ENCODE measurements around the gene GOLGA3. TPM values are rescaled to one million over a fixed set of nuclear protein-coding genes. Genes with fewer than 3 reads are reported as not detected.
"Not testable (repeated sequence)": the region's sequence is repeated elsewhere in the genome, so short reads cannot be mapped to it uniquely, and the experiment has no call there.

Gene GOLGA3
- total and polyA plus RNA-seq, 5 donors from 2014 or later, result 2.0 to 46.4 (median 4.1) TPM

GRCh38 chr12:132852496-132852895 lies 23.8 kb upstream of the GOLGA3 start:
- ATAC-seq (ENCODE audit: low read depth in 2 of 2) (no peak), DNase-seq (no peak)
- Mint-ChIP-seq H3K4me1 (no peaks in the 10 kb centered on the region), H3K36me3 (peaks cover 46% of the 10 kb centered on the region), H3K4me3 (peak overlapping the region in 1 of 4 donors; percentile 38), H3K27ac (no peak overlapping the region), H3K9me3 (no peaks in the 10 kb centered on the region), H3K27me3 (no peaks in the 10 kb centered on the region)
- Histone ChIP-seq H3K36me3 (ENCODE audit: control insufficient read depth, insufficient read depth, low read length) (peaks cover 71% of the 10 kb centered on the region), H3K4me1 (ENCODE audit: control insufficient read depth, insufficient read depth, low read length, poor library complexity, severe bottlenecking) (no peaks in the 10 kb centered on the region), H3K9me3 (ENCODE audit: control insufficient read depth in 2 of 2, low read length in 2 of 2) (no peaks in the 10 kb centered on the region), H3K27ac (ENCODE audit: insufficient read depth, low read length, poor library complexity, severe bottlenecking) (no peak overlapping the region), H3K4me3 (ENCODE audit: low read depth, low read length) (no peak overlapping the region), H3K27me3 (ENCODE audit: control insufficient read depth, insufficient read depth, low read length) (no peaks in the 10 kb centered on the region)

GRCh38 chr12:132851465-132851864 lies 22.8 kb upstream of the GOLGA3 start:
- H3K27me3 ChIP-seq (ENCODE audit: control insufficient read depth, insufficient read depth, low read length), result no peaks in the 10 kb centered on the region
- Mint-ChIP-seq H3K4me1 (no peaks in the 10 kb centered on the region), H3K9me3 (no peaks in the 10 kb centered on the region), H3K27me3 (no peaks in the 10 kb centered on the region), H3K36me3 (peaks cover 49% of the 10 kb centered on the region), H3K4me3 (no peak overlapping the region), H3K27ac (peak overlapping the region in 1 of 3 donors; percentile 26)
- H3K4me3 ChIP-seq (ENCODE audit: low read depth, low read length), result no peak overlapping the region
- H3K4me1 ChIP-seq (ENCODE audit: control insufficient read depth, insufficient read depth, low read length, poor library complexity, severe bottlenecking), result no peaks in the 10 kb centered on the region
- no peaks in the 10 kb centered on the region for H3K9me3 ChIP-seq (ENCODE audit: control insufficient read depth in 2 of 2, low read length in 2 of 2)
- peaks cover 72% of the 10 kb centered on the region for H3K36me3 ChIP-seq (ENCODE audit: control insufficient read depth, insufficient read depth, low read length)
- no peak overlapping the region for H3K27ac ChIP-seq (ENCODE audit: insufficient read depth, low read length, poor library complexity, severe bottlenecking)
- ATAC-seq (ENCODE audit: low read depth in 2 of 2), result no peak
- no peak for DNase-seq

GRCh38 chr12:132850291-132850690 lies 21.6 kb upstream of the GOLGA3 start:
- Histone ChIP-seq H3K4me3 (ENCODE audit: low read depth, low read length) (no peak overlapping the region), H3K27ac (ENCODE audit: insufficient read depth, low read length, poor library complexity, severe bottlenecking) (no peak overlapping the region), H3K4me1 (ENCODE audit: control insufficient read depth, insufficient read depth, low read length, poor library complexity, severe bottlenecking) (no peaks in the 10 kb centered on the region), H3K9me3 (ENCODE audit: control insufficient read depth in 2 of 2, low read length in 2 of 2) (no peaks in the 10 kb centered on the region), H3K36me3 (ENCODE audit: control insufficient read depth, insufficient read depth, low read length) (peaks cover 69% of the 10 kb centered on the region), H3K27me3 (ENCODE audit: control insufficient read depth, insufficient read depth, low read length) (no peaks in the 10 kb centered on the region)
- ATAC-seq (ENCODE audit: low read depth in 2 of 2) (no peak), DNase-seq (no peak)
- no peak overlapping the region for H3K27ac Mint-ChIP-seq
- no peak overlapping the region for H3K4me3 Mint-ChIP-seq
- H3K4me1 Mint-ChIP-seq, result no peaks in the 10 kb centered on the region
- peaks cover 46% of the 10 kb centered on the region for H3K36me3 Mint-ChIP-seq
- peaks cover 0 to 2% (median 0%) of the 10 kb centered on the region in 7 donors for H3K9me3 Mint-ChIP-seq
- no peaks in the 10 kb centered on the region for H3K27me3 Mint-ChIP-seq

GRCh38 chr12:132848521-132848920 lies 19.9 kb upstream of the GOLGA3 start:
- H3K36me3 ChIP-seq (ENCODE audit: control insufficient read depth, insufficient read depth, low read length), result peaks cover 65% of the 10 kb centered on the region
- no peak overlapping the region for H3K4me3 ChIP-seq (ENCODE audit: low read depth, low read length)
- DNase-seq (no peak), ATAC-seq (ENCODE audit: low read depth in 2 of 2) (no peak)
- no peaks in the 10 kb centered on the region for H3K27me3 ChIP-seq (ENCODE audit: control insufficient read depth, insufficient read depth, low read length)
- Mint-ChIP-seq H3K27ac (no peak overlapping the region), H3K9me3 (peaks cover 0 to 2% (median 0%) of the 10 kb centered on the region in 7 donors), H3K36me3 (peaks cover 40% of the 10 kb centered on the region), H3K4me3 (no peak overlapping the region), H3K27me3 (no peaks in the 10 kb centered on the region), H3K4me1 (no peaks in the 10 kb centered on the region)
- H3K27ac ChIP-seq (ENCODE audit: insufficient read depth, low read length, poor library complexity, severe bottlenecking), result no peak overlapping the region
- H3K9me3 ChIP-seq (ENCODE audit: control insufficient read depth in 2 of 2, low read length in 2 of 2), result no peaks in the 10 kb centered on the region
- no peaks in the 10 kb centered on the region for H3K4me1 ChIP-seq (ENCODE audit: control insufficient read depth, insufficient read depth, low read length, poor library complexity, severe bottlenecking)

GRCh38 chr12:132847363-132848356 lies 19.0 kb upstream of the GOLGA3 start:
- H3K36me3 ChIP-seq (ENCODE audit: control insufficient read depth, insufficient read depth, low read length), result peaks cover 65% of the 10 kb centered on the region

GRCh38 chr12:132844681-132845080 lies 16.0 kb upstream of the GOLGA3 start:
- H3K9me3 ChIP-seq (ENCODE audit: control insufficient read depth in 2 of 2, low read length in 2 of 2); H3K27ac ChIP-seq (ENCODE audit: insufficient read depth, low read length, poor library complexity, severe bottlenecking); H3K4me3 ChIP-seq (ENCODE audit: low read depth, low read length); H3K9me3 Mint-ChIP-seq; H3K4me3 Mint-ChIP-seq; ATAC-seq (ENCODE audit: low read depth in 2 of 2); H3K4me1 Mint-ChIP-seq; H3K27me3 Mint-ChIP-seq; H3K27me3 ChIP-seq (ENCODE audit: control insufficient read depth, insufficient read depth, low read length); DNase-seq; H3K4me1 ChIP-seq (ENCODE audit: control insufficient read depth, insufficient read depth, low read length, poor library complexity, severe bottlenecking): not testable (repeated sequence)
- H3K36me3 Mint-ChIP-seq, result peaks cover 41% of the 10 kb centered on the region
- H3K27ac Mint-ChIP-seq, result peak overlapping the region in 1 of 3 donors; percentile 60
- H3K36me3 ChIP-seq (ENCODE audit: control insufficient read depth, insufficient read depth, low read length), result peaks cover 69% of the 10 kb centered on the region

More at GRCh38 chr12:132847363-132848356, 19.0 kb upstream of the GOLGA3 start:
- Mint-ChIP-seq H3K9me3 (peaks cover 0 to 2% (median 0%) of the 10 kb centered on the region in 7 donors), H3K36me3 (peaks cover 39% of the 10 kb centered on the region), H3K4me1 (no peaks in the 10 kb centered on the region), H3K27ac (peak overlapping the region in 1 of 3 donors; percentile 34), H3K4me3 (peak overlapping the region in 1 of 4 donors; percentile 28), H3K27me3 (no peaks in the 10 kb centered on the region)
- H3K9me3 ChIP-seq (ENCODE audit: control insufficient read depth in 2 of 2, low read length in 2 of 2), result no peaks in the 10 kb centered on the region
- H3K27ac ChIP-seq (ENCODE audit: insufficient read depth, low read length, poor library complexity, severe bottlenecking), result no peak overlapping the region
- DNase-seq, result no peak
- no peak for ATAC-seq (ENCODE audit: low read depth in 2 of 2)
- no peak overlapping the region for H3K4me3 ChIP-seq (ENCODE audit: low read depth, low read length)
- no peaks in the 10 kb centered on the region for H3K4me1 ChIP-seq (ENCODE audit: control insufficient read depth, insufficient read depth, low read length, poor library complexity, severe bottlenecking)
- H3K27me3 ChIP-seq (ENCODE audit: control insufficient read depth, insufficient read depth, low read length), result no peaks in the 10 kb centered on the region

GRCh38 chr12:132842449-132843045 lies 13.9 kb upstream of the GOLGA3 start:
- peaks cover 0 to 3% (median 0%) of the 10 kb centered on the region in 4 donors for H3K4me1 Mint-ChIP-seq
- H3K36me3 Mint-ChIP-seq, result peaks cover 35% of the 10 kb centered on the region

More at GRCh38 chr12:132842449-132843045, 13.9 kb upstream of the GOLGA3 start:
- Histone ChIP-seq H3K27ac (ENCODE audit: insufficient read depth, low read length, poor library complexity, severe bottlenecking) (no peak overlapping the region), H3K9me3 (ENCODE audit: control insufficient read depth in 2 of 2, low read length in 2 of 2) (no peaks in the 10 kb centered on the region), H3K36me3 (ENCODE audit: control insufficient read depth, insufficient read depth, low read length) (peaks cover 56% of the 10 kb centered on the region), H3K4me3 (ENCODE audit: low read depth, low read length) (no peak overlapping the region), H3K27me3 (ENCODE audit: control insufficient read depth, insufficient read depth, low read length) (no peaks in the 10 kb centered on the region), H3K4me1 (ENCODE audit: control insufficient read depth, insufficient read depth, low read length, poor library complexity, severe bottlenecking) (no peaks in the 10 kb centered on the region)
- DNase-seq (no peak), ATAC-seq (ENCODE audit: low read depth in 2 of 2) (no peak)
- Mint-ChIP-seq H3K9me3 (peaks cover 0 to 2% (median 0%) of the 10 kb centered on the region in 7 donors), H3K27ac (no peak overlapping the region), H3K27me3 (no peaks in the 10 kb centered on the region), H3K4me3 (no peak overlapping the region)

Measured in CD4-positive, CD25-positive, alpha-beta regulatory T cell (primary cell).